ENCODE data around the gene PCNX1.
"Not testable (repeated sequence)": the region's sequence is repeated elsewhere in the genome, so short reads cannot be mapped to it uniquely, and the experiment has no call there.

PCNX1 gene

DNA sequence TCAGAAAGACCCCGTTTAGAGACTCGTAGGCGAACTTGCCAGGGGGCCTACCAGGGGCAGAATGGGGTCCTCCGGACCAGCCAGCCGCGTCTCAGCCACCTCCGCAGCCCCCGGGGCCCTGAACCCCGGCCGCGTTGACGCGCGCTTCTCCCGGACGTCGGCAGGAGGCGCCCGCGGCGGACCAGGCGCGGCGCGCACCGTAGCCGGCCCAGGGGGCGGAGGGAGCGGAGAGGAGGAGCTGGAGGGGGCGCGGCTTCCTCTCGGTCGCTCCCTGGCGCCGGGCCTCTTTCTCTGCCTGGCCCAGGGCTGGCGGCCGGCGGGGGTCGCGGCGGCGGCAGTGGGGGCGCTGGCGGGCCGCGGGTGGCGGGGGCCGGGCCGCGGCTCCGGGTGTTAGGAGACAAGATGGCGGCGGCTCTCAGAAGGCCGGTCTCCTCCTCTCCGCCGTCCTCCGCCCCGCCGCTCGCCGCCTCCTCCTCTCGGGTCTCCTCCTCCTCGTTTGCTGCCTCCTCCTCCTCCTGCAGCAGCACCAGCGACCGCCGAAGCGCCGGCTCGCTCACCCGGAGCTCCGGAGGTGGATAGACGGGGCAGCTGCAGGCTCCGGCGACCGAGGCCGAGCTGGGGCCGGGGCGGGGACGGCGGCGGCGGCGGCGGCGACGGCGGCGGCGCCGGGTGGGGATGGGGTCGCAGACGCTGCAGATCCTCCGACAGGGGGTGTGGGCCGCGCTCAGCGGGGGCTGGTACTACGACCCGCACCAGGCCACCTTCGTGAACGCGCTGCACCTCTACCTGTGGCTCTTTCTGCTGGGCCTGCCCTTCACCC lies at the start of gene PCNX1:
PCNX1 (plus strand) TSS at position 284 of the 820 bp plus-strand sequence; CDS start at position 676, 392 bp downstream.
- DNase-seq: peak; percentile 91

DNA sequence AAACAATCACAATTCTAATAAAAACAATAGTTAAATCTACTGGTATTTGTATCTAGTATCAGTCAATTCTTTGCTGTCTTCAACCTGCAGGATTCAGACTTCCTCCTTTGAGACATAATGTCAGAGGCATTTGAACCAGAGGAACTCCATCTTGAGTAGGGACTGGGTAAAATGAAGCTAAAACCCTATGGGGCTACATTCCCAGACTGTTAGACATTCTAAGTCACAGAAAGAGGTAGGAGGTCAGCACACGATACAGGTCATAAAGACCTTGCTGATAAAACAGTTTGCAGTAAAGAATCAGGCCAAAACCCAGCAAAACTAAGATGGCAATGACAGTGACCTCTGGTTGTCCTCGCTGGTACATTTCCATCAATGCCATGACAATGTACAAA lies 49.8 kb upstream of the PCNX1 start:
- no peak for DNase-seq

DNA sequence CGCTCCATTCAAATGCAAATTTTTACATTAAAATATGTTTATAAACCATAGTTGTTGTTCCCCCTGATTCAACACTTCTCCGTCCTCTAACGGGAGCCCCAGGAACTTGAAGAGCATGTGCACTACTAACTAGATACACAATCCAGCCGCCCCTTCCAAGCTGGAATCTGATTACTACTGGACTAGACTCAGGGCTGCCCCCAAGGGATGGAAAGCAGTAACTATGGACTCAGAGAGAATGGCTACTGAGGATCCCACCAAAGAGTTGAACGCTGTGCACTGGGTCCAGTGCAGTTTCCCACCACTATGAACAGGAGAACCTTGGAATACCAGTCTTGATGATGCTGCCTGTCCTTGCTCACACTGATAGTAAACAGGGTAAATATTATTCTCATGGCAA lies 48.6 kb upstream of the PCNX1 start:
- no peak for DNase-seq

DNA sequence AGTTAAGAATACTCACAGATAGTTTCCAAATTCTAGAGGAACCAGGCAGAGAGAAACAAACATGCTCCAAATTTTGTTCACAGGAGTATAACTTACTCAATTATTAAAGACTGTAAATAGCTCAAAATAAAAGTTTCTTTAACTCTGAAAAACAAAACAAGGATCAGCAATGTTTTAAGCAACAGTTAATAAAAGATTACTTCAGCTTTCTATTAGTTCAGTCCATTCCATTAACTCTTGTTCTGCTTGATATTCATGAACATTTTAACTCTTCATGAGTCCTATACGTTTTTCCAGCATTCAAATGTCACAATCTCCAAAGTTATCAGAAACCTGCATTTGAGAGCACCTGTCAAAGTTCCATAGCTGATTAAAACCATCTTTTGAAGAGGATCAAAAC lies 40.3 kb upstream of the PCNX1 start:
- not testable (repeated sequence) for DNase-seq

DNA sequence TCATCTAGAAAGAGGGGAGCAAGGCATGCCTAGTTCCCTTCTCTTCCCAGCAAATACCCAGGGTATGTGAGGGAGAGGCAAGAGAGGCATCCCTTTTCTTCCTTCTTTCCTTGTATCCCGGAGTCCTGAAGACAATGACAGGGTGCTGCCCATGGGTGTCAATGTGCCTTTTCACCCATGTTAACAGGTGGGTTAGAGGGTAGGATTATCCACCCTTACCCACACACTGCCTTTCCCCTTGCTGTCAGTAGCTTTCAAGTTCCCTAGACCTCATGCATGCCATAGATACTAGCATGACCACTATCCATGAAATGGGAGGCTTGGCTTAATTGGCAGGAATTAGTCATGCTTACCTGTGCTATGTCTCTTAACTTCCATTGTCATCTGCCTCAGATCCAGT lies 36.3 kb upstream of the PCNX1 start:
- no peak for DNase-seq

DNA sequence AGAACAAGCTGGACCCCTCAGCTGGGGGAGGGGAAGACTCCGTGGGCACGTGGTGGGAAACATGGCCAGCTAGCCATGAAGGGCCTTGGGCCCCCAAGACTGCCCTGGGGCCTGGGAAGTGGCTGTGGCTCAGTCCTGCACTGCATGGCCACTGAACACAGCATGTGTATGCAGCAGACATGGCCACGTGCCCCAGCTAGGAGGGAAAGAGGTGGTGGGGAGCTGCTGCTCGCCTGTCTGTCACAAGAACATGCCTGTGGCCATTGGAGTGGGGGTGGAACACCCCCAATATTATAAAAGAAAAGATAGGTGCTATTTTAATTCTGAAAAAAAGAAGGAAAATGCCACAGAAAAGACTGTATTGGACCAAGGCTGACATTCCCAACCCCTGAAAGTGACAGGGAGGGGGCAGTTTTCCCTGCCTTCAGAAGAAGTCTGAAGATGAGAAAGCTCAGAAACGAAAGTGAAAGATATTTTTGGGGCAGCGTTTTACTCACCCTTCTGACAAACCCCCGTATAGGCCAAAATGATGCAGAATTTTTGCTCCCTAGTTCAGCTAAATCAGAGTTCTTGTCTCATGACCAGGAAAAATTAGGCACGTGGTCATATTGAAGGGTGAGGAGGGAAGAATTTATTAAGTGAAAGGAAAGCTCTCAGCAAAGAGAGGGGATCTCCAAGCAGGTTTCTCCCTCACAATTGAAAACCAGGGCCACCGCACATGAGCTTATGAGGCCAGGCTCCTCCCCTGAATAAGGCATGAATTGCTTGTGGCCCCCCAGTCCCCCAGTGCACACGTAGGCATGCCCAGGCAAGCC lies 35.2 kb upstream of the PCNX1 start:
- no peak for DNase-seq

DNA sequence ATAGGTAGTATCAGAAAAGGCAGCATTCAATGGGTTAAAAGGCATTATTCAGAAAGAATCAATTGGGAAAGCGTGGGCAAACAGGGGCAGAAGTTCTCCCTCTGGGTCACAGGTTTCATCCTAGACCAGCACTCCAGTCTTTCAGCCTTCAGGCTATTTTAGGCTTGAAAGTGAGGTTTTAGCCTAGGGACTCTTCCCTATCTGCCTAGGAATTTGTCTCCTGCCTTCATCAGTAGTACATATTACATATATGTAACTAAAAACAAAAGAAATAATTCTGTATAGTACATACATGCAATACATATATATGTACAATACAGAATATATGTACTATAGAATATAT lies 34.6 kb upstream of the PCNX1 start:
- no peak for DNase-seq

DNA sequence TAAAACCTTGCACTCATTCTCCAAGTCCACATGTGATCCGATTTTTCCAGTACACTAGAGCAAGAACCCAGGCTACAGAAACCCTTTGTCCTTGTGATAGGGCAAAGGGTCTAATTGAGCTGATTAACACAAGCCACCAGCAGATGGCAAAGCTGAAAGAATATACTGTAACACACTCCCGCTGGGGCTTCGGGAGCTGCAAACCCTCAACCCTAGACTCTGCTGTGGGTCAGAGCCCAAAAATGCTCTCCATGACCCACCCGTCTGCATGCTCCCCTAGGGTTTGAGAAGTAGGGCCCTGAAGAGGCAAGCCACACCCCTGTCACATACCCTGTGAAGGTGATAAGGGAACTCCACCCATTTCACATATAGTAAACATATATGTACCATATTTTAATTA lies 33.6 kb upstream of the PCNX1 start:
- no peak for DNase-seq

DNA sequence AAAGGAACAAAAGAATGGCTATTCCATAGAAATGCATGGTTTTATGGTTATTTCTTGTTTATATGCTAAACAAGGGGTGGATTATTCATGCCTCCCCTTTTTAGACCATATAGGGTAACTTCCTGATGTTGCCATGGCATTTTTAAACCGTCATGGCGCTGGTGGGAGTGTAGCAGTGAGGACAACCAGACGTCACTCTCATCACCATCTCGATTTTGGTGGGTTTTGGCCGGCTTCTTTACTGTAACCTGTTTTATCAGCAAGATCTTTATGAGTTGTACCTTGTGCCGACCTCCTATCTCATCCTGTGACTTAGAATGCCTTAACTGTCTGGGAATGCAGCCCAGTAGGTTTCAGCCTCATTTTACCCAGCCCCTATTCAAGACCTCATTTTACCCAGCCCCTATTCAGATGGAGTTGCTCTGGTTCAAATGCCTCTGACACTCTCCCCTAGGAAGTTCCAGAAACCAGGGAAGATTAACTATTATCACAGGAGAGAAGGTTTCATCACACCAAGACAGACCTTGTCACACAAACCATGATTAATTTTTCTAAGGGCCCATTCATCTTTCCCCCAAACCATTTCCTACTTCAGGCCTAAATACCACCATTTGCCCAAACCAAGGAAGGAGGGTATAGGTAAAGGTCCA lies 31.3 kb upstream of the PCNX1 start:
- not testable (repeated sequence) for DNase-seq

DNA sequence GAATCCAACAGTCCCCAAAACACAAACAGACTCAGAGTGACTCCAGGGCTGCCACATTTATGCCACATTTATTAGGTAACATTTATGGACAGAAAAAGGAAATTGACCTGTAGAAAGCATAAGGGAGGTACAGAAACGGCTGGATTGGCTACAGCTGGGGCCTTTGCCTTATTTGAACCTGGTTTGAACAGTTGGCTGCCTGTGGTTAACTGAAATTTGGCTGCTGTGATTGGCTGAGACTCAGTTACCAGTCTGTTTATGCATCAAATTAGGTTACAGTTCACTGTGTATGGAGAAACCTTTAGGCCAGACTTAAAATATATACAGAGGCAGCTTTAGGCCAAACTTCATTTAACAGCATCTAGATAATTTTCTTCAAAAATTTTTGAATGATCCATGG lies 27.8 kb upstream of the PCNX1 start:
- no peak for DNase-seq

DNA sequence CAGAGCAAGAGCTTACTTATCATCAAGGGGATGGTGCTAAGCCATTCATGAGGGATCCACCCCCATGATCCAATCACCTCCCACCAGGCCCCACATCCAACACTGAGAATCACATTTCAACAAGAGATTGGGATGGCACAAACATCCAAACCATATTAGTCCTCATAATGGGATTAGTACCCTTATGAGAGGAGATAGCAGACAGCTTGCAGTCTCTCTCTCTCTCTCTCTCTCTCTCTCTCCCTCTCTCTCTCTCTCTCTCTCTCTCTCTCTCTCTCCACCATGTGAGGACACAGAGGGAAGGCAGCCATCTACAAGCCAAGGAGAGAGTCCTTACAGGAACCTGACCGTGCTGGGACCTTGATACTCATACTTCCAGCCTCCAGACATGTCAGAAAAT lies 26.4 kb upstream of the PCNX1 start:
- DNase-seq: not testable (repeated sequence)

DNA sequence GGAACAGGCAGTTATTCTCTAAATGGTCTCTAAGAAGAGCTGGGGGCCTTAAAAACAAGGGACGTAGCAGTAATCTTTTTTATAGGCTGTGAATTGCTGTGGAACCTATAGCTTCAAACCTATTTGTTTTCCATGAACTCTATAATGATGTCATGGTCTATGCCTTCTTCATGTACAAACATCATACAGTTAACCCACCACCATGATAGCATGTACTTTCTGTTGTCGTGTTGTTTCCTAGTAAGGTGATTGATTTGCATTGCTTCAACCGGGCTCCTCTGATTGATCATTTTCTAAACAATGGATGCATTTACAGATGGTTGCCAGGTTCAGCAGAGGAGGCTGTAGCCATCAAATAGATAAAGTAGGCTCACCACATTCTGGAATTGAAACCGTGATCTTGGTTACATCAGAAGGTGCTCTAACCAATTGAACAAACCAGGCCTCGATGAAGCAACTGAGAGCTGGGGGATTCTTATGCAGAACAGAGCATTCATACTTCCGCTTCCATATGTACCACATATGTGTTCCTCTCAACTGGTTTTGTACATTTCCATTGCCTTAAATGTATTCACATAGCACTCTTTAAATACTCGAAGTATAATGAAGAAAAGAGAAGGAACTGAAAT lies 25.6 kb upstream of the PCNX1 start:
- DNase-seq: no peak

DNA sequence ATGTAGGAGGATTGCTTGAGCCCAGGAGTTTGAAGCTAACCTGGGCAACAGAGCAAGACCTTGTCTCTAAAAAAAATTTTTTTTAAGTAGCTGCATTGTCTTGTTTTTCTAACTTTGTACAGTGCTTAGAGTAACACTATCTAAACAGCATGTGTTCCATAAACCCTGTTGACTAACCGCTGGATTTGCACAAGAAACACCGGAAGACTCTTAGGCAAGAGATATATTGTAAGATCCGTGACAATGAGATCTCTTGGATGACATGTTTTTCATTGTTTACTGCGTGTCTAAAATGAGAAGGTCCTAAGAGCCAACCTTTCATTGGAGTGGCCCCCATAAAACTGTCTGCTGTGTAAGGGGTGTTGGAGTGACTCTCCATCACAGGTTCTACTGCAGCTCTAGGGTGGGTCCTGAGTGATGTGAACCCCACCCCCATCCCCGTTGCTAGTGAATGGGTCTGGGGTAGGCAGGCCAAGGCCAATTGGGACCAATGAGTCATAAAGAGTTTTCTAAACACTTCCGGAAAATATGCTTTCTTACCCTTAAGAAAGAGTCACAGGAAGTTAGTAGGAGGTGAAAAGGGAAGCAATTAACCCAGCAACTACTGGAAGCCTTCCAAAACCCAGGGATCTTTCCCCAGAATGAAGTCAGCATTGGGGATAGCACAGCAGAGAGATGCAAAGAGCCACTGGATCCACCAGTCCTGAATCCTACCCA lies 24.3 kb upstream of the PCNX1 start:
- DNase-seq: peak; percentile 28

DNA sequence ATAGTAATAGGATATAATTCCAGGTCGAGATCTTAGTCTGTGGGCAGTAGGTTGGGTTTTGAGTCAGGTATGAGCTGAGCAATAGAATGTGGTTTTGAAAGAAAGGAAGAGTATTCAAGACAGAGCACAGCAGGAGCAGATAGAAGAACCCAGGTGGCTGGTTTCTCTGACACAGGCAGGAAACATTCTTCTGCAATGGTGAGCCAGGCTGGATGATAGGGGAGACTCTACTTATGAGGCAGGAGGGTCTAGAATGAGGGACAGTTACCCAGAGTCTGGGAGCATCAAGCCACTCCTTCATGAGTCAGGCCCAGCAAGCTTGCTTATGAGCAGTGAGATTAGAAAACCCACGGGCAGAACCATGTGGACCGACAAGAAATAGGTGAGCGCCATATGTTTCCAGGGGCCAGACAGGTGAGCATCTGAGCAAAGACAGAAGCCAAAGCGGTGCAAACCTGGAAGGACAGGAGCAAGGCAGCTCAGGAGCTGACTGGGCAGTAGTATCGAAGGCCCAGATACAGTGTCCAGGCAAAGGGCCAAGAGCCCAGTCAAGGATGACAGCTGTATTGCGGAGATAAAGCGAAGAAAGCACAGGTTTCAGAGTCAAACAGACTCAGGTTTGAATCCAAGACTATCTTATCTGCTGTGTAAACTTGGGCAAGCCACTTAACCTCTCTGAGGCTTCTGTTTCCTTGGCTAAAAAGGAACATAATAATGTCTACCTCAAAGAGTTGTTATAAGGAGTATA lies 22.5 kb upstream of the PCNX1 start:
- DNase-seq: no peak

DNA sequence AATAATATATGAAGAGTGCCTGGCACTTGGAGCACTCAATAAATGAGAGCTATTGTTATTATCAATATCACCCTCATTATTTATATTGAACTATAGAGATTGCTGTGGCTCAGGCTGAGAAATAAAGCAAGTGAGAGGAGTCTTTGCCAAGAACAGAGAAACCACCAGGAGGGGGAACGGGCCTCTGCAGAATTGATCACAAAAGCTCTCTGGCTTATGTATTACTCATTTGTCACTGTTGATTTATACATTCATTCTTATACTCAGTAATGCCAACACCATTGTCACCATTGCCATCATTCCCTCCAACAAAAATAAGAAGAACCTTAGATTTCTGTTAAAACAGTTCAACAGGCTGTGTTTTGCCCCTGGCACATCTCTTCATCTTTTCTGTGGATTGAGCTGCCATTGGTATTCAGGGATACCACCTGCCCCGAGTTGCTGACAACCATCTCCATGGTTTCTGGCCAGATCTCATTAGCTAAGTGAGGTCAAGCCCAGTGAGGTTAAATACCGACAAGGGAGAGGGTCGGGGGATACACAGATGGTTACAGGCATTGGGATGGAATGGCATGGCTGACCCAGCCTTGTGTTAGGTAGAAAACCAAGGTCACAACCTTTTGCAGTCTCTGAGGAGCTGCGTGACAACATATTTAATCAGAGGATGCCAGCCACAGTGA lies 21.8 kb upstream of the PCNX1 start:
- no peak for DNase-seq

DNA sequence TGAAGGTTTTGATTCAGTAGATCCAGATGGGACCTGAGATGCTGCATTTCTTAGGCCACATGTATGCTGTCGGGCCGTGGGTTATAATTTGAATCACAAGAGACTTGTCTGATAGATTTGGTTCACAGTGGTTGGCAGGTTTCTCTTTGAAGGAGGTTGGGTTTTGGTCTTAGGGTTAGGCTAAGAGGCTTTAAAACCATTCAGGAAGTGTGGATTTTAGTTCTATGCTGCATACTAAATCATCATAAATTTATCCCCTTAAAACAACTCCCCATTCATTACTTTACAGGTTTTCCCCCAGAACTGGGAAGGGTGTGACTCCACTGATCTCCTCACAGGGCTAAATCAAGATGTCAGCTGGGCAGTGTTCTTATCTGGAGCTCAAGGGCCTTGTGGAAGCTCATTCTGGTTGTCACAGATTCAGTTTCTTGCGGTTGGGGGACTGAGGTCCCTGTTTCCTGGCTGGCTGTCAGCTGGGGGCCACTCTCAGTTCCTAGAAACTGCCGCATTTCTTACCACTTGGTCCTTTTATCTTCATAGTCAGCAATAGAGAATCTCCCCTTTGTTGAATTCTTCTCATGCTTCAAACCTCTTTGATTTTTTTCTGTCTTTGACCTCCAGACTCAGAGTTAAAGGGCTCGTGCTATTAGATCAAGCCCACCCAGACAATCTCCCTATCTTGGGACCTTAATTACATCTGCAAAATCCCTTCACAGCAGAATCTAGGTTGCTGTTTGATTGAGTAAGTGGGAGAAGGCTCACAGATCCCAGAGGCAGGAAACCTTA lies 20.6 kb upstream of the PCNX1 start:
- DNase-seq: peak; percentile 58

DNA sequence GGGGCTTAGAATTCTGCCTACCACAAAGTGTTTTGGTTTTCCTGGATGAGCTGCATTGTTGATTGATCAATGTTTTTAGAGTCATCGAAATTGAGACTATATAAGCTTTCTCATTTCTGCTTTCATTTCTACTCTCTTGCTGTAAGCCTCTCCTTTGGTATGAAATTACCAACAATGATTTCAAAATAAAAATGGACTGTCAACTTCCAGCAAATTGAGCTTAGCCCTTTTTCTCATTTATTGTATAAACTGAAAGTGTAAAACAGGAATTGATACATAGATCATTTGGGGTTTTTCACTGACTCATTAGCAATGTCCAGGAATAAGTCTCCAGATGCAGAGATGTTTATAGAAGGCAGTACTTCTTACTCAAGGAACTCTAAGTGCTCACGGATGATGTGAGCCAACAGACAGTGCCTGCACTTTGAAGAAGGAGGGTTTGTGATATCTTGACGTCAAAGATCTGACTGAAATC lies 20.0 kb upstream of the PCNX1 start:
- no peak for DNase-seq

DNA sequence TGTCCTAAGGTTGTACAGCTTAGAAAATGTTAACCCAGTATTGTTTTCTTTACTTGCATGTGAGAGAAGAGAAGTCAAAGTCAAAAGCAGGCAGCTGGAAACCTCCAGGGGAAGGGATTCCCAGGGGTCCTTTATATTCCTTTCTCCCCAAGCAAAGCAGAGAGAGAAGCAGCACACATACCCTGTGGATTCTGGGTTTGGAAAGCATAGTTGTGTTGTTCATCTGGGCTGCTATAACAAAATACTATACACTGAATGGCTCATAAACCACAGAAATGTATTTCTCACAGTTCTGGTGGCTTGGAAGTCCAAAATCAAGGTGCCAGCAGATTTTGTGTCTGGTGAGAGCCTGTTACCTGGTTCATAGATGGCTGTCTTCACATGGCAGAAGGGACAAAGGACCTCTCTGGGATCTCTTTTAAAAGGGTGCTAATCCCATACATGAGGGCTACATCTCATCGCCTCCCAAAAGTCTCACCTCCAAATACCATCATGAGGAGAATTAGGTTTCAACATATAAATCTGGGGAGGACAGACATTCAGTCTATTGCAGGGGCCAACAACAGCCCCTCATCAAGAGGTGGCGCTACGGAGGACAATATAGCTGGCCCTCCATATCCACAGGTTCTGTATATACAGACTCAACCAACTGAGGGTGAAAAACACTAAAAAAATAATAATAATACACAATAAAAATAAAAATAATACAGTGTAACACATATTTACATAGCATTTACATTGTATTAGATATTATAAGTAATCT lies 19.3 kb upstream of the PCNX1 start:
- DNase-seq: no peak

DNA sequence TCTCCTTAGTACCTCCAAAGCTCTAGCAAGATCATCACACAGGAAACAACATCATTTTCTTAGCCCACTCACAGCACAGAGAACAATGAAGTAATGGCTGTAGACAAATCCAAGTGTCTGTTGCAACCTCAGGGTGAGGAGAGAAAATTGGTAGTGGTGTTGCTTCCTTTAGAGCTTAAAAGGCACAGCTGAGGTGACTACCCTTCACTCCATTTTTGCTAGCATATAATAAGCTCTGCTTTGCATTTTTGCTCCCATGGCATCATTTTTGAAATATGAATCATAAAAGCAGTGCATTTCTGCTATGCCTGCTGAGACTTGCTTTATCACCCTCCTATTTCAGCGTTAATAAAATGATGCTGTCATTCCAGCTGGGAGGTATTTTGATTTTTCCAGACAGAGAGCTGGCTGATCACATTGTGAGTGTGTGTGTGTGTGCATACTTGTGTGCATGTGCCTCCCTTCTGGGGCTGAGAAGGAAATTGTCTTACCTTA lies 18.5 kb upstream of the PCNX1 start:
- no peak for DNase-seq
